PC-9 (cell line): ENCODE measurements around the gene USHBP1. TPM values are rescaled to one million over a fixed set of nuclear protein-coding genes. Genes with fewer than 3 reads are reported as not detected.

ENCODE experiments used
- BruUV-seq: library from RNA; stranded (reverse); fragments of 400-500 nt; replicated peaks from 2 replicates; lab custom pipeline; 2021; lab: Mats Ljungman, UMichigan
- CTCF ChIA-PET: fragments of 300-600 bp; sonication (Branson Sonifier 250); formaldehyde crosslinking; loops from one replicate; lab custom pipeline; 2022; ENCODE audit warnings: antibody characterized with exemption; lab: Charles Lee
- POLR2A ChIA-PET: fragments of 300-600 bp; sonication (Branson Sonifier 250); formaldehyde crosslinking; loops from one replicate; lab custom pipeline; 2022; ENCODE audit warnings: antibody characterized with exemption; ENCODE audit not compliant: unreplicated experiment; lab: Charles Lee
- DNase-seq, 2 experiments: peaks; one replicate each; pipeline versions ENCODE4 v3.0.0 to v3.0.0-alpha.2; 2015 to 2022; ENCODE audit warnings: mixed read lengths in 1 of 2
- H2AFZ ChIP-seq: fragments of 200-600 bp; sonication (generic); 2 replicates; pipeline ENCODE4 v1.8.1; 2017; ENCODE audit warnings: antibody characterized with exemption
- H3F3A ChIP-seq: fragments of 200-600 bp; sonication (generic); 2 replicates; pipeline ENCODE4 v1.8.1; 2017; ENCODE audit warnings: antibody characterized with exemption, mild to moderate bottlenecking, low read depth; ENCODE audit not compliant: insufficient read depth
- H3K27ac ChIP-seq: fragments of 200-600 bp; sonication (generic); 2 replicates; pipeline ENCODE4 v1.6.1; 2016; ENCODE audit warnings: mixed run types
- H3K27me3 ChIP-seq: fragments of 200-600 bp; sonication (generic); 2 replicates; pipeline ENCODE4 v1.6.1; 2016; ENCODE audit warnings: low read depth, mixed run types; ENCODE audit not compliant: insufficient read depth
- H3K36me3 ChIP-seq: fragments of 200-600 bp; sonication (generic); 2 replicates; pipeline ENCODE4 v1.6.1; 2016; ENCODE audit warnings: low read depth, mixed run types
- H3K4me1 ChIP-seq: fragments of 200-600 bp; sonication (generic); replicated peaks from 2 replicates; pipeline ENCODE4 v1.6.1; 2016; ENCODE audit warnings: mixed run types; ENCODE audit not compliant: insufficient read depth
- H3K4me2 ChIP-seq: fragments of 200-600 bp; sonication (generic); 2 replicates; pipeline ENCODE4 v1.6.1; 2017; ENCODE audit warnings: mixed run types
- H3K4me3 ChIP-seq: fragments of 200-600 bp; sonication (generic); 2 replicates; pipeline ENCODE4 v1.6.1; 2016; ENCODE audit warnings: mixed run types
- H3K79me2 ChIP-seq: fragments of 200-600 bp; sonication (generic); 2 replicates; pipeline ENCODE4 v1.6.1; 2017; ENCODE audit warnings: low read depth, mixed run types
- H3K9me2 ChIP-seq: fragments of 200-600 bp; sonication (generic); 2 replicates; pipeline ENCODE4 v1.8.1; 2017; ENCODE audit warnings: mild to moderate bottlenecking; ENCODE audit not compliant: insufficient read depth
- H3K9me3 ChIP-seq: fragments of 200-600 bp; sonication (generic); 2 replicates; pipeline ENCODE4 v1.8.1; 2016; ENCODE audit warnings: low read depth; ENCODE audit not compliant: insufficient read depth
- H4K20me1 ChIP-seq: fragments of 200-600 bp; sonication (generic); 2 replicates; pipeline ENCODE4 v1.8.1; 2017; ENCODE audit not compliant: insufficient read depth
- EZH2 ChIP-seq: fragments of 200-600 bp; sonication (generic); IDR thresholded peaks from 2 replicates; pipeline ENCODE4 v1.8.0; 2017; ENCODE audit warnings: antibody characterized with exemption, low read depth
- intact Hi-C: fragments of 100-400 bp; cut with micrococcal nuclease; formaldehyde crosslinking; loops from one replicate; pipeline ENCODE4 v1.10.0; 2022; ENCODE audit not compliant: unreplicated experiment
- total RNA-seq: library from RNA; stranded (reverse); gene quantifications from 2 replicates; pipeline ENCODE4 v1.2.3, GENCODE V29; 2021
- TF ChIP-seq, protein P1 (sequence below): fragments of 200-600 bp; sonication (generic); conservative IDR thresholded peaks from 2 replicates; pipeline ENCODE4 v1.6.1; 2017; ENCODE audit warnings: mixed run types, antibody characterized with exemption, mild to moderate bottlenecking, moderate library complexity

Gene USHBP1
- total RNA-seq, 1 experiment from 2014 or later = not detected

DNA sequence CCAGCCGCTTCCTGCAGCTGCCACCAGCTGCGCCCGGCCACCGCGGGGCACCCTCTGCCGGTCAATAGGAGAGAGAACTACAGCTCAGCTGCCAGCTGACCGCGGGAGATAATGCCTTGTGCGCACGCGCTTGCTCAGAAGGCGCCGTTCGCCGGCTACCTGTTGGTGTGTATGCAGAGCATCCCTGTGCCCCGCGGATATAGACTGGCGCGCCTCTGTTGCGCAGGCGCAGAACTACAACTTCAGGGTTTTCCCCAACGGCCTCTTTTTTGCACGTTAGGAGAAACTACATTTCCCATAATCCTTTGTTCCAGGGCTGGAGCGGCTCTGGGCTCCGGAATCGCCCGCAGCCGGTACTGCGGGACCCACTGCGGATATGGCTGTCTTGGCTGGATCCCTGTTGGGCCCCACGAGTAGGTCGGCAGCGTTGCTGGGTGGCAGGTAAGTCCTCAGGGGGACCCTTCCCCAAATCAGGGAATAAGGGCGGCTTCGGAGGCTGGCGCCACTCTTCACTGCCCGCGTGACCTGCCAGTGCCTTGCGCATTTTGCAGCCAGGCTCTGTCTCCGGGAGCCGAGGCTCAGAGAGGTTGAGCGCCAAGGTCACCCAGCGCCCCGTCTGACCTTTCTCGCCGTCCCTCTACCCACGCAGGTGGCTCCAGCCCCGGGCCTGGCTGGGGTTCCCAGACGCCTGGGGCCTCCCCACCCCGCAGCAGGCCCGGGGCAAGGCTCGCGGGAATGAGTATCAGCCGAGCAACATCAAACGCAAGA lies 41.2 kb upstream of the USHBP1 start, which contains the start of gene MRPL34:
TSS of gene MRPL34 (plus strand) at position 356 of the 768 bp plus-strand sequence. CDS start at position 377, 21 bp downstream.
- BruUV-seq = no TSS peak
- H3K9me2 ChIP-seq = no peaks in the 10 kb centered on the region
- peaks cover 50% of the 10 kb centered on the region for H3K79me2 ChIP-seq
- peak within 1 kb of the TSS; percentile 85 for H3K4me2 ChIP-seq
- peak within 1 kb of the TSS; percentile 78 for H3K4me3 ChIP-seq
- POLR2A ChIA-PET = interaction anchor here (0.6 to 0.7 kb wide), 2 partner anchors 484 to 545 kb away, joined by 17 to 29 read pairs; no protein-coding TSS in a partner anchor
- TF ChIP-seq, protein P1, sequence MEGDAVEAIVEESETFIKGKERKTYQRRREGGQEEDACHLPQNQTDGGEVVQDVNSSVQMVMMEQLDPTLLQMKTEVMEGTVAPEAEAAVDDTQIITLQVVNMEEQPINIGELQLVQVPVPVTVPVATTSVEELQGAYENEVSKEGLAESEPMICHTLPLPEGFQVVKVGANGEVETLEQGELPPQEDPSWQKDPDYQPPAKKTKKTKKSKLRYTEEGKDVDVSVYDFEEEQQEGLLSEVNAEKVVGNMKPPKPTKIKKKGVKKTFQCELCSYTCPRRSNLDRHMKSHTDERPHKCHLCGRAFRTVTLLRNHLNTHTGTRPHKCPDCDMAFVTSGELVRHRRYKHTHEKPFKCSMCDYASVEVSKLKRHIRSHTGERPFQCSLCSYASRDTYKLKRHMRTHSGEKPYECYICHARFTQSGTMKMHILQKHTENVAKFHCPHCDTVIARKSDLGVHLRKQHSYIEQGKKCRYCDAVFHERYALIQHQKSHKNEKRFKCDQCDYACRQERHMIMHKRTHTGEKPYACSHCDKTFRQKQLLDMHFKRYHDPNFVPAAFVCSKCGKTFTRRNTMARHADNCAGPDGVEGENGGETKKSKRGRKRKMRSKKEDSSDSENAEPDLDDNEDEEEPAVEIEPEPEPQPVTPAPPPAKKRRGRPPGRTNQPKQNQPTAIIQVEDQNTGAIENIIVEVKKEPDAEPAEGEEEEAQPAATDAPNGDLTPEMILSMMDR = peak; percentile 78
- TF ChIP-seq EZH2 = no peak
- H3K27ac ChIP-seq = peak within 1 kb of the TSS; percentile 30; the same call in 1 of the 2 replicates
- peaks cover 23% of the 10 kb centered on the region for H3F3A ChIP-seq
- H2AFZ ChIP-seq = peak within 1 kb of the TSS; percentile 95
- H3K9me3 ChIP-seq = no peaks in the 10 kb centered on the region
- CTCF ChIA-PET = interaction anchor here (0.6 to 1.2 kb wide), 4 partner anchors 13 to 550 kb away, joined by 3 to 4 read pairs (median 3); no protein-coding TSS in a partner anchor
- intact Hi-C loops = loop anchor here (1.0 to 10.0 kb wide), 4 partner anchors 21 to 627 kb away; partner anchors contain the start of genes CCDC124 and NWD1
- H4K20me1 ChIP-seq = no peaks in the 10 kb centered on the region
- no peaks in the 10 kb centered on the region for H3K36me3 ChIP-seq
- peaks cover 45% of the 10 kb centered on the region for H3K4me1 ChIP-seq
- peak; percentile 99 to 100 for DNase-seq
- no peaks in the 10 kb centered on the region for H3K27me3 ChIP-seq

DNA sequence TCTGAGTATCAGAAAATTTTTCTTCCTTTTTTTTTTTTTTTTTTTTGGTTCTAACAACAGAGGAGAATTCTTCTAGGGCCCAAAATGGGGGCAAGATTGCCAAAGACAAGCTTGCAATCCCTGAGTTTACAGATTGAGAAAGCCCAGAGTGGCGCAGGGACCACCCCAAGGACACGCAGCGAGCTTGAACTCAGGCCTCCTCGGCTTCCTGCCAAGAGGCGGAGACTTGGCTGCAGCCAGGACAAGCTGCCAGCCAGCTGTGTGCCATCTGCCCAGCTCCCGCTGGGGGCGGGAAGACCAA lies 40.6 kb upstream of the USHBP1 start:
- Histone ChIP-seq H3K4me1 (peaks cover 39% of the 10 kb centered on the region), H3K9me2 (no peaks in the 10 kb centered on the region), H3K4me3 (no peak overlapping the region), H3K79me2 (peaks cover 50% of the 10 kb centered on the region), H3K9me3 (no peaks in the 10 kb centered on the region), H3F3A (peaks cover 22% of the 10 kb centered on the region), H3K4me2 (peak overlapping the region; percentile 46), H3K27ac (no peak overlapping the region), H2AFZ (no peak overlapping the region), H3K27me3 (no peaks in the 10 kb centered on the region), H3K36me3 (no peaks in the 10 kb centered on the region), H4K20me1 (no peaks in the 10 kb centered on the region)
- intact Hi-C loops = loop anchor here (1.0 to 10.0 kb wide), 4 partner anchors 21 to 627 kb away; partner anchors contain the start of genes CCDC124 and NWD1
- no peak for TF ChIP-seq EZH2
- TF ChIP-seq, protein P1 = no peak
- no peak for DNase-seq
- CTCF ChIA-PET = interaction anchor here (0.6 to 1.2 kb wide), 4 partner anchors 12 to 551 kb away, joined by 3 to 4 read pairs (median 3); no protein-coding TSS in a partner anchor
- BruUV-seq = no TSS peak
- POLR2A ChIA-PET = interaction anchor here (0.6 to 0.7 kb wide), 2 partner anchors 484 to 546 kb away, joined by 17 to 29 read pairs; no protein-coding TSS in a partner anchor

DNA sequence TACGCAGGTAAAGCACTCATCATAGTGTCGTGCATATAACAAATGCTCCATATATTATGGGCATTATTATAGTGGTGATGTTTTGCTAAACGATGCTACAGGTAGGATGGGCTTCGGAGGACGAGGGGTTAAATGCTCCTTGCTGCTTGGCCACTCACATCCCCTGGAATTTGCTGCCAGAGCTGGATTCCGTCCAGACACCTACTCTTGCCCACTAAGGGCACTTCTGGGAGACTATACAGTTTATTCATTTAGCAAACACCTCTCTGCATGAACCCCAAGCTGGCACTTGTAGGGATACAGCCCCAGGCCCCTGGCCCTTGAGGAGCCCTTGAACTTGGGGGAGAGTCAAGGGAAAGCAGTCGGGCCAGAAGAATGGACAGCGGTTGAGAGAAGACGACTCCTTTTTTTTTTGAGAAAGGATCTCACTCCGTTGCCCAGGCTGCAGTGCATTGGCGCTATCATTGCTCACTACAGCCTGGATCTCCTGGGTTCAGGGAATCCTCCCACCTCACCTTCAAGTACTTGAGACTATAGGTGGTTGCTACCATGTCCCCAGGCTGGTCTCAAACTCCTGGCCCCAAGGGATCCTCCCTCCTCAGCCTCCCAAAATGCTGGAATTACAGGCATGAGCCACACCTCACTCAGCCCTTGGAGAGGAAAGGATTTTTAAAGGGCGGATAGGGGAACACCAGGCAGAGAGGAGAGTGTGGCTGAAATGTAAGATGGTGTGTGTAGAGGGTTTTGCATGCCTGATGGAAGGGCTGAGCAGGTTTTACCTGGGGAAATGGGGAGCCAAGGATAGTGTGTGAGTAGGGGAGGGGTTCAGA lies 40.1 kb upstream of the USHBP1 start:
- no peak for TF ChIP-seq EZH2
- TF ChIP-seq, protein P1 = no peak
- peaks cover 48% of the 10 kb centered on the region for H3K79me2 ChIP-seq
- no peaks in the 10 kb centered on the region for H3K36me3 ChIP-seq
- no peak overlapping the region for H2AFZ ChIP-seq
- peak overlapping the region; percentile 46 for H3K4me2 ChIP-seq
- no peaks in the 10 kb centered on the region for H3K9me3 ChIP-seq
- ChIA-PET CTCF (interaction anchor here (0.8 to 1.2 kb wide), 3 partner anchors 12 to 551 kb away, joined by 3 read pairs; no protein-coding TSS in a partner anchor), POLR2A (interaction anchor here (0.6 to 0.7 kb wide), 2 partner anchors 483 to 547 kb away, joined by 17 to 29 read pairs; no protein-coding TSS in a partner anchor)
- H3K9me2 ChIP-seq = no peaks in the 10 kb centered on the region
- H3K4me3 ChIP-seq = no peak overlapping the region
- peaks cover 22% of the 10 kb centered on the region for H3F3A ChIP-seq
- peaks cover 39% of the 10 kb centered on the region for H3K4me1 ChIP-seq
- no peaks in the 10 kb centered on the region for H4K20me1 ChIP-seq
- no TSS peak for BruUV-seq
- no peak overlapping the region for H3K27ac ChIP-seq
- no peak for DNase-seq
- no peaks in the 10 kb centered on the region for H3K27me3 ChIP-seq
- intact Hi-C loops = loop anchor here (1.0 to 10.0 kb wide), 4 partner anchors 22 to 628 kb away; partner anchors contain the start of genes CCDC124 and NWD1
